HFF-Myc (cell line): ENCODE data around the gene DAP.
A peak's percentile ranks its signal among the peaks of the same experiment; 100 is the strongest.

Experiments used
- DNase-seq: peaks from one replicate; pipeline ENCODE4 v3.0.0-alpha.2; 2011; ENCODE audit warnings: low read depth; ENCODE audit errors: extremely low read depth
- H3K4me3 ChIP-seq: replicated peaks from 2 replicates; pipeline ENCODE4 v1.5.1; 2011; ENCODE audit warnings: low read depth, mild to moderate bottlenecking, control low read depth, low read length
- TF ChIP-seq, protein P1 (sequence below): IDR thresholded peaks from 2 replicates; pipeline ENCODE4 v1.5.1; 2012; ENCODE audit warnings: mild to moderate bottlenecking, low read depth, low read length, control low read depth; ENCODE audit errors: missing control alignments

Gene DAP

DNA sequence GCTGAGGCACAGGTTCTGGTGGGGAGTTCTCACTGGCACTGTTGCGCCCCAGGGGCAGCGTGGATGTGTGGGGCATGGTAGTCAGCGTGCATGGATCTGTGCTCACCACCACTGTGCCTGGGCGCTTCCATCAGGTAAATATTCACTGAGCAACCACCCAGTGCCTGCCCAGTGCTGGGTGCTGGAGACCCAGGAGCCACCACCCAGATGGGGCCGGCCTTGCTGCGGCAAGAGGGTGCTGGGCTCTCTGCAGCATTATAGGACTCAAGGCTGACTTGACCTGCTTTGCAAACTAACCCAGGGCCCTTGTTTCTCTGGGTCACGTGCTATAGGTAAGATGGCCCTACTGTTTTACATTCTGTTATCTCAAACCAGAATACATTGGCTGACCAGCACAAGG lies 60.5 kb downstream of the DAP start:
- no peak overlapping the region for H3K4me3 ChIP-seq
- TF ChIP-seq, protein P1, sequence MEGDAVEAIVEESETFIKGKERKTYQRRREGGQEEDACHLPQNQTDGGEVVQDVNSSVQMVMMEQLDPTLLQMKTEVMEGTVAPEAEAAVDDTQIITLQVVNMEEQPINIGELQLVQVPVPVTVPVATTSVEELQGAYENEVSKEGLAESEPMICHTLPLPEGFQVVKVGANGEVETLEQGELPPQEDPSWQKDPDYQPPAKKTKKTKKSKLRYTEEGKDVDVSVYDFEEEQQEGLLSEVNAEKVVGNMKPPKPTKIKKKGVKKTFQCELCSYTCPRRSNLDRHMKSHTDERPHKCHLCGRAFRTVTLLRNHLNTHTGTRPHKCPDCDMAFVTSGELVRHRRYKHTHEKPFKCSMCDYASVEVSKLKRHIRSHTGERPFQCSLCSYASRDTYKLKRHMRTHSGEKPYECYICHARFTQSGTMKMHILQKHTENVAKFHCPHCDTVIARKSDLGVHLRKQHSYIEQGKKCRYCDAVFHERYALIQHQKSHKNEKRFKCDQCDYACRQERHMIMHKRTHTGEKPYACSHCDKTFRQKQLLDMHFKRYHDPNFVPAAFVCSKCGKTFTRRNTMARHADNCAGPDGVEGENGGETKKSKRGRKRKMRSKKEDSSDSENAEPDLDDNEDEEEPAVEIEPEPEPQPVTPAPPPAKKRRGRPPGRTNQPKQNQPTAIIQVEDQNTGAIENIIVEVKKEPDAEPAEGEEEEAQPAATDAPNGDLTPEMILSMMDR: no peak
- DNase-seq: no peak

DNA sequence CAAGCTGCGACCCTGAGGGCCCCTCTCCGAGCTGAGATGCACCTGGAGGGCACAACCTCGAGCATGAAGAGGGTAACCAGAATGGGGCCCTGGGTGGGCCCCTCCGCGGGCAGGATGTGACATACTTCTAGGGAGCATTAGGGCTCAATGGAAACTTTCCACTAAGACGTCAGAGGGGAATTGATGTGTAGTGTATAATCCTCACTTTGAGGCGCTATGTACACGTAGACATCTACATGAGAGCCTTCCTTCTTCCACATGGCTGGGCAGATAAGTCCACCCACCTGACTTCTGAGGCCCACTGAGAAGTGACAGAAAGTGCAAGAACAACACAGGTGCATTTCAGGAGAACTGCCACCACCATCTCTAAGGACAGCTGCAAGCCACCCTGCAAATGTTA lies 61.0 kb downstream of the DAP start:
- no peak overlapping the region for H3K4me3 ChIP-seq
- TF ChIP-seq, protein P1: no peak
- no peak for DNase-seq

DNA sequence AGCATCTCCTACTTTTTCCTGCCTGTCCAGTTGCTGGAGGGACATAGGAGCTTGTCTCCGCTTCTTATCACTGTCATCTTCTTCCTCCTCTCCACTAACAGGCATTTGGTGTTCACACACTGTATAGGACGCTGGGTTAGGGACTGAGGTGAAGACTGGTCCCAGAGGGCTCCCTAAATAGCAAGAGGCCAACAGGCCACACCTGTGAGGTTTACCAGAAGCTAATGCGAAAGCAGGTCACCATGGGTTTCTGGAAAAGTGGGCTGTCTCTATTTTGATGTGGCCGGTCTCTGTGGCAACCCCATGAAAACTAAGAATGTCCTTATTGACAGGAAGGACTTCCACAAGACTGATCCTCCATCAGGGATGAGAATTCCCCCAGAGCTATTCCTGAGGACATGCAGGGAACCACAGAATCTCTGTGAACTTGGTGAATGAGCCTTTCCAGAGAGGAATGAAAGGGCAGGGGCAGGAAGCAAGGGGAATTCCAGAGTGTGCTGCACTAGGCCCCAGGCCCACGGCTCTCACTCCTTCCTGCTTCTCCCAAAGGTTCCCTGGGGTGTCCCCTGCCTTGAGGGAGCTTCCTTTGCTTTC lies 61.7 kb downstream of the DAP start:
- H3K4me3 ChIP-seq: no peak overlapping the region

DNA sequence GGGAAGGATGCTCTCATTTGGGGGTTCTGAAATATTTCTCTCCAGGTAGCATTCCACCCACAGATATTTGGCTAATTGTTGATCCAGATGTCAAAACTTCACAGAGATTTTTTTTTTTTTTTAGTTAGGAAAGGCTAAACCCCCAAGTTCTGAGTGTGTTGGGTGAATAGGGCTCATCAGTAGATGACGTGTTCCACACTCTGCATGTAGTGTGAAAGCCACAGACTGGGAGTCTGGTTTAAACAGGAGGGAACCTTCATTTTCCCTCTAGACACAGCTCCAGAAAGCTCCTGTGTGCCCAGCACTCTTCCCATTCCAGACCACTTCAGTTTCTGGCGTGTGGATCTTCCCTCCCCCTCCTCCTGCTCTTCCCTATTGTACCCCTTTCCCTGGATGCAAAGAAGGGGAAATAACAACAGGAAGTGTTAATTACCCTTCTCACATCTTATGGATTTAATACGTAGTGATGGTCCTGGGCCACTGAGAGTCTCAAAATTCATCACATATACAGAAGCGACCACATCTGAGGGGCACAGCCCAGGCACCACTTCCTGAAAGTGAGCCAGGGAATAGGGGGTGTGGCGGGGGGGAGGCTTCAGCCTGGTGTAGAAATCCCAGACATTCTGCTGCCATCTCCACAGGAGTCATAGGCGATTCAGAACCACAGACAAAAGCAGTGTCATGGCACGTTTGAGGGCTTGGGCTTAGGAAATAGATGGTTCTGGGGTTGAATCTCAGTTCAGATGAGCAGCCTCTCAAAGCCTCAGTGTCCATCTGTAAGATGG lies 65.1 kb downstream of the DAP start:
- H3K4me3 ChIP-seq: no peak overlapping the region
- DNase-seq: no peak
- TF ChIP-seq, protein P1: no peak

More for the DNA sequence above, 61.7 kb downstream of the DAP start:
- TF ChIP-seq, protein P1: no peak
- DNase-seq: no peak

DNA sequence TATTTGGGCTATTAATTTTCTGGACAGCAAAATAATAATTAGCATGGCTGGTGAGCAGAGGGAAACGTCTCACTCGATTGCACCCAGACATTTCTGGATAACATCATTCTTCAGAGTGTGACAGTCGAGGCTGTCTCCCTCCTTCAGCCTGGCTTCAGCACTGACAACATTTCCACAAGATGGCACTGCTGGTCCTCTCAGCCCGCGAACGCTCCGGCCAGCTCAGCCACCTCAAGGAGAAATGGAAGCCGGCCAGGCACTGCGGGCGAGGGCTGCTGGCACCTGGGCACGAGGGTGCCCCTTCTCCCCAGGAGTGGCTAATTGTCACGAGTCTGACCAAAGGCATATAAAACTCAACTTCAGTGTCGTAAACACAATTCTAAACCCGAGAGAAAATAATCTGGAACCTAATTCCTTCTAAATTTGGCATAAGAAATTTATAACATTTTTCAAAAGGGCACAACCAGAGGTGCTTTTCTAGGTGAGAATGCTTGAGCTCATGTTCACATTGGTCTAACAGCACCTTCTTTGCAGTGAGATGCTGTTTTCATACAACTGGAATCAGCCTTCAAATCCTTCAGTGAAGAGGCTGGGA lies 65.9 kb downstream of the DAP start:
- H3K4me3 ChIP-seq: no peak overlapping the region
- no peak for DNase-seq

DNA sequence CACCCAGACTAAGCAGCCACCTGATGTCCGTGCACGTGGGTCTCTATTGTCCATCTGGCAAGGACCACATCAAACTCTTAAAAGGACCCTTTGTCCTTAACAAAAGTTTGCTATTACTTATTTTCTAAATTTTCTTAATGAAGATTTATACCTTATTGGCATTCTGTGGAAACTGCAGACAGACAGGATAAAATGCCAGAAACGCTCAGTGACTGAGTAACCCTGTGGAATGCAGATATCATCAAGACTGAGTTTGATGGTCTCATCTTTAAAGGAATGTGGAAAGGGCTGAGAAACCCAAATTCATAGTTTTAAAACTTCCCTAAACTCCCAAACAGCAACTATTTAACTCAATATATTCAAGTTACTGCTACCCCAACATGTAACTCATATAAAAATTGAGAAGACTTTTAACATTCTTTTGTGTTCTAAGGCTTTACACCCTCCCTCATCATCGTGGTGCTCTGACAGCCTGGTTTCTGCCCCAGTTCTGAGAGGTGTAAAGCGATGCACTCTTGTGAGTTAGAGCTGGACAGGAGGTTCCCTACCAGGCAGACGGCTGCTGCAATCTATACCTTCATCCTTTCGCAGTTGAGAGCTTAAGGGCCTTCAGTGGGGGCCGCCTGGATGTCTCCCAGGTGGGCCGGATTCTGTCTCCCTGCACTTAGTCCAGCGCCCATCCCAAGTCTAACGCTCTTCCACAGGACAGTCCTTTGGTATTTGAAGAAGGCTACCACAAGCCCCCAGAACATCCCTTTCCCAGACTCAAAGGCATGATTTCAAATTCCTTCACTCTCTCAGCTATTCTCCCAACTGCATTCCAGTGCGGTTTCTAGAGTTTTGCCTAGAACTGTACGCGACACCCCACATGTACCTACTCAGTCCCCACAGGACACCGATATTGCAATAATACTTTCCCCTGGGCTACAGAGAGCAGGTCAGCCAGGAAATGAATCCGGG lies 68.9 kb downstream of the DAP start:
- TF ChIP-seq, protein P1: no peak
- no peak for DNase-seq
- no peak overlapping the region for H3K4me3 ChIP-seq

More for the DNA sequence above, 65.9 kb downstream of the DAP start:
- TF ChIP-seq, protein P1: peak; percentile 74
